ENCODE measurements around the gene AP3S1.

AP3S1 gene

DNA sequence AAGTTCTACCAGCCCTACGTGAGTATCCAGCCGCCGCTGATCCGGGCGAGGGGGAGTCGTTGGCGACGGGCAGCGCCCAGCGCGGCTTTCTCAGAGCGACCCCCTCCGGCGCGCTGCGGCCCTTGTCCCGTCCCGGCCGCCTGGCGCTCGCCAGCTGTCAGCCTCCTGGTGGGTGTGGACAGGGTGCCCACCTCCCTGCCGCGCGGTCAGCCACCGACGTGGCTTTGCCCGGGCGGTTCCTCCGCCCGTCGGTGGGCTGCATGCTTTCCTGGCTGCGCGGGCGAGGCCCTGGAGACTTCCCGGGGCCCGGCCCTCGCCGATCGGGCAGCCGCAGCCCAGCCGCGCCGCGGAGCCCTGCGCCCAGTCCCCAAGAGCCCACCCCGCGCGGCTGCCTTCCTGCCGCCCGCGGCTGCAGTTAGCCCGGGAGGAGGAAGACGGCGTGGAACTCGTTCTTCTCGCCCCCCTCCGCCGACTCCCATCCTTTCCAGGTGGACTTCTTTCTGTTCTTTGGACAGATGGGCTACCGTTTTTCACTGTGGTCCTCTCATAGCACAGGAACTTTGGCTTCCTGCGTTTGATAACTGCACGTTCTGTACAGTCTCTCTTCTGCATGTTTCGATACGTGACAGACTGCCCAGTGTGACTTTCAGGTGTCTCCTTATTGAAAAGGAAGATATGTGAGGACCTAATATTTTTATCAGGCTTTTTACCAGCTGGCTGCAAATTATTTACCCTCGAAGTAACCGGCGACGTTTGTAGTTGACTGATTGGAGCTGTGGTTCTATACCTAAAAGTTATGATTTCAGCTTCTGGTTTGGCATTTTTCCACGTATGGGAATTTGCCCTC is 577 bp downstream of the AP3S1 start:
- no peaks in the 10 kb centered on the region for H3K9me3 Mint-ChIP-seq
- H3K36me3 Mint-ChIP-seq (ENCODE audit: low read depth) = peaks cover 40% of the 10 kb centered on the region
- H3K27me3 Mint-ChIP-seq = no peaks in the 10 kb centered on the region
- no peak for DNase-seq
- H3K27ac Mint-ChIP-seq = peak overlapping the region; percentile 95
- peak overlapping the region; percentile 98 for H3K4me3 Mint-ChIP-seq
- peaks cover 56% of the 10 kb centered on the region for H3K4me1 Mint-ChIP-seq (ENCODE audit: low read depth)

DNA sequence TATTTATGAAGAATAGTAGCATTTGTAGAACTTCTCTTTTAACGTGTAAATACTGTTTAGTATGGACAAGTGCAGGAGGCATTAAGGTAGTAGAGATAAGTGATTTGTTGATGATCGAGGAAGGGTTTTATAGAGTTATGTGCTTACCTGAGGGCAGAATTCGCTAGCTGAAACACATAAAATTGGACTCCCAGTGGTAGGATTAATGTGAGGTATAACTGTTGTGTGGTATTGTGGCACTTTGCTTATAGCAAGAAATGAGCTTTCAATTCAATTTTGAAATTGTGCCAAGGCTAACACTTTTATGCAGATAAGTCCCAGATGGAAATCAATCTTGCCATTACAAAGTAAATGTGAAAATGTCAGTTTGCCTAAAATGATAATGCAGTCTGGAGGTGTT is 1.2 kb downstream of the AP3S1 start:
- Mint-ChIP-seq H3K4me1 (ENCODE audit: low read depth) (peaks cover 50% of the 10 kb centered on the region), H3K27me3 (no peaks in the 10 kb centered on the region), H3K27ac (peak overlapping the region; percentile 95), H3K36me3 (ENCODE audit: low read depth) (peaks cover 35% of the 10 kb centered on the region), H3K4me3 (peak overlapping the region; percentile 98), H3K9me3 (no peaks in the 10 kb centered on the region)
- no peak for DNase-seq

- peak overlapping the region; percentile 98 for H3K4me3 Mint-ChIP-seq
- DNase-seq = no peak
- no peak overlapping the region for H3K27ac Mint-ChIP-seq
- no peaks in the 10 kb centered on the region for H3K27me3 Mint-ChIP-seq
- H3K36me3 Mint-ChIP-seq (ENCODE audit: low read depth) = peaks cover 30% of the 10 kb centered on the region
- H3K4me1 Mint-ChIP-seq (ENCODE audit: low read depth) = peaks cover 47% of the 10 kb centered on the region
- no peaks in the 10 kb centered on the region for H3K9me3 Mint-ChIP-seq
Measured at GRCh38 chr5:115843444-115844130, 1.9 kb downstream of the AP3S1 start.

DNA sequence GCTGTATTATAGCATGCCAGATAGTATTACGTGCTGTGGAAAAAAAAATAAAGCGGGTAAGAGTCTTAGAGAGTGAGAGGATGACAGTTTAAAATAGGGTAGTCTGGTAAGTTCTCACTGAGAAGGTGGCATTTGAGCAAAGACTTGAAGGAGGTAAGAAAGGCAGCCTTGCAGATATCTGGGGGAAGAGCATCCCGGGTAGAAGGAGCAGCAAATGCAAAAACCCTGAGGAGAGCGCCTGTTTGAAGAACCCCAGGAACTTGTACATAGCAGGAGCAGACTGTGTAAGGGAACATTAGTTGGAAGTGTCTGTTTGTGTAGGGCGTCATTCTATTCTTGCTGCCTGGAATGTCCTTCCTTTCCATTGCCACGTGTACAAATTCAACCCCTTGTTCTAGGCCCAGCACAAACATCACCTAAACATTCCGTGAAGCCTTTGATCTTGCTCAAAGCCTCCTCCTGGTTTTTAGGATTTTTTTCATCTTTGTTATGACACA is 2.6 kb downstream of the AP3S1 start:
- no peaks in the 10 kb centered on the region for H3K9me3 Mint-ChIP-seq
- no peak overlapping the region for H3K27ac Mint-ChIP-seq
- no peaks in the 10 kb centered on the region for H3K27me3 Mint-ChIP-seq
- no peak overlapping the region for H3K4me3 Mint-ChIP-seq
- peaks cover 26% of the 10 kb centered on the region for H3K36me3 Mint-ChIP-seq (ENCODE audit: low read depth)
- peaks cover 45% of the 10 kb centered on the region for H3K4me1 Mint-ChIP-seq (ENCODE audit: low read depth)
- DNase-seq = no peak

- H3K4me1 Mint-ChIP-seq (ENCODE audit: low read depth) = peaks cover 54% of the 10 kb centered on the region
- no peak for DNase-seq
- H3K9me3 Mint-ChIP-seq = no peaks in the 10 kb centered on the region
- H3K4me3 Mint-ChIP-seq = no peak overlapping the region
- peaks cover 7% of the 10 kb centered on the region for H3K36me3 Mint-ChIP-seq (ENCODE audit: low read depth)
- H3K27ac Mint-ChIP-seq = no peak overlapping the region
- no peaks in the 10 kb centered on the region for H3K27me3 Mint-ChIP-seq
Measured at GRCh38 chr5:115847290-115847689, 5.6 kb downstream of the AP3S1 start.

DNA sequence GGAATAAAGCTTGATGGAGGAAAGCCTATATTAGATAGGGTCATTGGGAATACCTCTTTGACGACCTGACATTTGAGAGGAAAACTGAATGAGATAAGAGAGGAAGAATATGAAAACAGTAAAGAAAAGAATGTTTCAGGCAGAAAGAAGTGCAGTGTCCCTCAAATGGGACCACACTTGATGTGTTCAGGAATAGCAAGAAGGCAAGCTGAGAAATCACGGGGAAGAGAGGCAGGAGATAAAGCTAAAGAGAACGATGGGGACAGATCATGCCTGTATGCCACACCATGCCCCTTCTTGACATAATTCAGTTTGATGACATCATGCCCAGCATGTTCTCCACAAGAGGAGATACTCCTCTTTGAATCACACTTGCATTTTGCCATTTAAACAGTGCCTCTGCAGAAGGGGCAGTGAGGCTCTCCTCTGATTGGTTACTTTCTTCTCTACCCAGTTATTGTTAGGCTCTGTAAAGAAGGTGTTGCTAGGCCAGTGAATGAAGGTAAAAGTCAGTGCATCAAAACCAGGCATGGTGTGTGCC is 7.6 kb downstream of the AP3S1 start:
- Mint-ChIP-seq H3K27ac (no peak overlapping the region), H3K27me3 (no peaks in the 10 kb centered on the region), H3K4me1 (ENCODE audit: low read depth) (peaks cover 48% of the 10 kb centered on the region), H3K36me3 (ENCODE audit: low read depth) (peaks cover 7% of the 10 kb centered on the region), H3K9me3 (peaks cover 12% of the 10 kb centered on the region), H3K4me3 (no peak overlapping the region)
- DNase-seq = no peak

GRCh38 chr5:115850744-115851416 is 9.1 kb downstream of the AP3S1 start:
- no peak for DNase-seq
- Mint-ChIP-seq H3K4me3 (no peak overlapping the region), H3K27me3 (no peaks in the 10 kb centered on the region), H3K9me3 (peaks cover 12% of the 10 kb centered on the region), H3K36me3 (ENCODE audit: low read depth) (peaks cover 7% of the 10 kb centered on the region), H3K4me1 (ENCODE audit: low read depth) (peaks cover 40% of the 10 kb centered on the region), H3K27ac (no peak overlapping the region)

DNA sequence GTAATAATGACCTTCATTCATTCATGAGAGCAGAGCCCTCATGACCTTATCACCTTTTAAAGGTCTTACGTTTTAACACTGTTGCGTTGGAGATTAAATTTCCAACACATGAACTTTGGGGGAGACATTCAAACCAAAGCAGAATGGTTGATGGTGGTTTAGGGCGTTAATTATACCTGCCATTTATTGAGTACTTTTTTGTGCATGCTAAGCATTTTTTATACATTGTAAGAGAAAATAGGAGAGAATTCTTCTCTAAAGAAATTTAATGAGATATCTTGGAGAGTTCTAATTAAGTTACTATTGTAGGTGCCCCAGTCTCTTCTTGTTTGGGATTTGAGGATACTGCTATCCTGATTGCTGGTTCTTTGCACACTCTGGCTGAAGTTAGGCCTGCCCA is 12.4 kb downstream of the AP3S1 start:
- H3K36me3 Mint-ChIP-seq (ENCODE audit: low read depth) = peaks cover 7% of the 10 kb centered on the region
- no peak for DNase-seq
- peaks cover 12% of the 10 kb centered on the region for H3K9me3 Mint-ChIP-seq
- H3K27ac Mint-ChIP-seq = no peak overlapping the region
- H3K4me3 Mint-ChIP-seq = no peak overlapping the region
- H3K27me3 Mint-ChIP-seq = no peaks in the 10 kb centered on the region
- H3K4me1 Mint-ChIP-seq (ENCODE audit: low read depth) = peaks cover 54% of the 10 kb centered on the region

- Mint-ChIP-seq H3K4me1 (ENCODE audit: low read depth) (peaks cover 43% of the 10 kb centered on the region), H3K27me3 (no peaks in the 10 kb centered on the region), H3K36me3 (ENCODE audit: low read depth) (peaks cover 7% of the 10 kb centered on the region), H3K27ac (no peak overlapping the region), H3K4me3 (no peak overlapping the region), H3K9me3 (peaks cover 12% of the 10 kb centered on the region)
- DNase-seq = no peak
Measured at GRCh38 chr5:115855959-115856358, 14.2 kb downstream of the AP3S1 start.

GRCh38 chr5:115857057-115857479 is 15.3 kb downstream of the AP3S1 start:
- DNase-seq = no peak
- Mint-ChIP-seq H3K27ac (no peak overlapping the region), H3K9me3 (peaks cover 12% of the 10 kb centered on the region), H3K4me1 (ENCODE audit: low read depth) (peaks cover 36% of the 10 kb centered on the region), H3K36me3 (ENCODE audit: low read depth) (peaks cover 7% of the 10 kb centered on the region), H3K27me3 (no peaks in the 10 kb centered on the region), H3K4me3 (no peak overlapping the region)

DNA sequence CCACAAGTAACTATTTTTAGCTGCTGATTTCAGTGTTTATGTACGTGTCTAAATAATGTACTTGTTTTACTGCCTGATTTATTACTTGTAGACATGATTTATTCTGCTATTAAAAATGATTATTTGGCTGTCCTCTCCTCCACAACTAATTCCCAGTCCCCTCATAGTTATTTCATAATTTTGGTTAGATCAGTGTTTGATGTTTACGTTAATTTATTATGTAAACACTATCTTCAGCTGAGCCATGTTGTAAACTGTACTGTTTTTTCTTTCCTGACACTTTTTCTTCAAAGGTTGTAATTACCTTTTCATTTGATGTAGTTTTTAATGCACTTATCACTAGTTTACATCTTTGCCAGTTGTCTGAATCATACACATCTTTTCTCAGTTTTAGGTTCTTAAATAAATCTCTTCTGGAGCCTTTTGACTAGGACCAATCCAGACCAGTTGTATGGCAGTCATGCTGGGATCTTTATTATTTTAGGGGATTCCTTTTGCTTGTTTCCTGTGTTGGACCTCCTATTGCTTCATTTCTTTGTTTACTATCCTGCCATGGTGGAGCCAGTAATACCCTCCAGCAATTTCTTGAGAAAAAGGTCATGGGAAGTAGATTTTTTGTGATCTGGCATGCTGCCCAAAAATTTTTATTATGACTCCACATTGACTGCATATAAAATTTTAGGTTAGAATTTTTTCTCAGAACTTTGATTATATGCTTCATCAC is 16.1 kb downstream of the AP3S1 start:
- Mint-ChIP-seq H3K27ac (no peak overlapping the region), H3K4me1 (ENCODE audit: low read depth) (peaks cover 33% of the 10 kb centered on the region), H3K4me3 (no peak overlapping the region), H3K36me3 (ENCODE audit: low read depth) (peaks cover 7% of the 10 kb centered on the region), H3K27me3 (no peaks in the 10 kb centered on the region), H3K9me3 (peaks cover 12% of the 10 kb centered on the region)
- no peak for DNase-seq

DNA sequence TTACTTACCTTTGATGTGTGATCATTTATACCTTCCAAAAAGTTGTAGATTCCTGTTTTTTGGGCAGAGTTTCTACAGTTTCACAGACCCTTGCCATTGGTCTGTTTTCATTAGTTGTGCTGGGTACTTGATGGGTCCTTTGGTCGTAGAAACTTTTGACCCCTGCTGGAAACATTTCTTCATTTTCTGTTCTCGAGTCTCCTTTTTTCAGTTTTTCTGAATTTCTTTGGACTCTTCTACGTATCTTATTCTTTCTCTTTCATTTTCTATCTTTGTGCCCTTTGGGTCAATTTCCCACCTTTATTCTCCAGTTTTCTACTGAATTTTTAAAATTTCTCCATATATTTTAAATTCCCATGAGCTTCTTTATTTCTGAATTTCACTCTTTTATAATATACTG is 16.7 kb downstream of the AP3S1 start:
- peaks cover 8% of the 10 kb centered on the region for H3K9me3 Mint-ChIP-seq
- peaks cover 6% of the 10 kb centered on the region for H3K36me3 Mint-ChIP-seq (ENCODE audit: low read depth)
- H3K4me1 Mint-ChIP-seq (ENCODE audit: low read depth) = peaks cover 30% of the 10 kb centered on the region
- no peak overlapping the region for H3K27ac Mint-ChIP-seq
- H3K4me3 Mint-ChIP-seq = no peak overlapping the region
- no peaks in the 10 kb centered on the region for H3K27me3 Mint-ChIP-seq
- no peak for DNase-seq

DNA sequence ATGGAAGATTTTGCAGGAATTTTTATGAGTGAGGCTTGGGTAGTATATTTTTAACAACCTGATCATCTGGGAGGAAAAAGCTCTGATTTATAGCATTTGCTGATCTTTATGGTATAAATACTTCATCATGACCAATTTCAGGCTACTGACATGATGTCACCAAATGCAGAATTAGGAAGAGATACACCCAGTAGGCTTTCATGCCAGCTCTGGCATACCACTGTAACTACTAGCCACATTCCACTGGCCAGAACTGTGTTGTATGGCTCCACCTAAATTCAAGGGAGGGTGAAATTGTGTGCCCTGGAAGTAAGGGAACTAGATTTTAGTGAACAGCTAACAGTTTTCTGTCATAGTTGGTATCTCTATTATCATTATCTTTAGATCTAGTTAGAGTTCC is 17.6 kb downstream of the AP3S1 start:
- no peak overlapping the region for H3K27ac Mint-ChIP-seq
- no peaks in the 10 kb centered on the region for H3K9me3 Mint-ChIP-seq
- H3K4me1 Mint-ChIP-seq (ENCODE audit: low read depth) = peaks cover 27% of the 10 kb centered on the region
- H3K27me3 Mint-ChIP-seq = no peaks in the 10 kb centered on the region
- no peaks in the 10 kb centered on the region for H3K36me3 Mint-ChIP-seq (ENCODE audit: low read depth)
- no peak overlapping the region for H3K4me3 Mint-ChIP-seq
- DNase-seq = no peak

DNA sequence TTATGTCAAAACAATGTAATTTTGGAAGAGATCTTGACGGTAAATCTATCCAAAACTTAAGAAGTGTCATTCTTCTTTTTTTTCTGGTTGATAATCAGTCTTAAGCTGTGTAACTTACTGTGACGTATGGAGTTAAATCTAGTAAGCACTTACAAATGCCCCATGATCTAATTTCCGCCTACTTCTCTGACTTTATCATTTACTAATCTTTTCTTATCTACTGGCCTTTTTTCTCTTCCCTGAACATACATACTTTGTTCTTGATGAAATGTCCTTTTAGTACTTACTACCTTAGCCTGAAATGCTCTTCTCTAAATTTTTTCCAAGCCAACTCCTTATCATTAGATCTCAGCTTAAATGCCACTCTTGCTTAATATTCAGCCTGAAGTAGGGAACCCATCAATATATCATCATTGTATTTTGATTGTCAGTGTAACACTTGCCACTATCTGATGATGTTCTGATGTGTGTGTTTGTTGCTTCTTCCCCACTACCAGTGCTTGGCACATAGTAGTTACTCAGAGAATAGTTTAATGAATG is 27.6 kb downstream of the AP3S1 start:
- no peak for DNase-seq
- Mint-ChIP-seq H3K4me1 (ENCODE audit: low read depth) (peaks cover 5% of the 10 kb centered on the region), H3K4me3 (no peak overlapping the region), H3K36me3 (ENCODE audit: low read depth) (peaks cover 28% of the 10 kb centered on the region), H3K27ac (no peak overlapping the region), H3K9me3 (no peaks in the 10 kb centered on the region), H3K27me3 (no peaks in the 10 kb centered on the region)
